NCI-H1092 treated with DMSO at 0.1 percent for 48 hours (cell line): ENCODE measurements around the gene CHMP4A.
"Not testable (repeated sequence)": the region's sequence is repeated elsewhere in the genome, so short reads cannot be mapped to it uniquely, and the experiment has no call there.

Experiments
- DNase-seq: peaks from one replicate; lab custom pipeline; 2025; lab: John Stamatoyannopoulos, UW

Gene CHMP4A

GRCh38 chr14:24222987-24223386, 9.7 kb upstream of the CHMP4A start:
- not testable (repeated sequence) for DNase-seq

- DNase-seq = no peak
Observed at GRCh38 chr14:24219521-24219920, 6.2 kb upstream of the CHMP4A start.

GRCh38 chr14:24219080-24219479, 5.8 kb upstream of the CHMP4A start:
- DNase-seq = no peak

DNA sequence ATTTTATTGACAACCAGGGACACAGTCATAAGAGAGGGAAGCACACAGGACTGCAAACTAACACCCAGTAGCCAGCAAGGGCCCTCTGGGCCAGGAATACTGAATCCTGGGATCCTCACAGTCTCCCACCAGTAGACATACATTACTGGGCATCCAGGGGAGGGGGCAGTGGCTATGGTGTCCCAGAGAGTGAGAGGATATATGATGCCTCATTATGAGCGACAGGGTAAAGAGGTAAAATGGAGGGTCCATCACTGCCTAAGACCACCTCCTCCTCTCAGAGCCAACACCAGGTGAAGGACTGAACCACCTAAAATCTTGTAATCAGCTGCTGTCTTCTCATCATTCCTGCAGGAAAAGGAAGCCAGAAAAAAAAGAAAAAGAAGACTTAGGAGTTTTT, 3.6 kb upstream of the CHMP4A start:
- DNase-seq = not testable (repeated sequence)

GRCh38 chr14:24216345-24216699, 3.0 kb upstream of the CHMP4A start:
- no peak for DNase-seq

- DNase-seq = peak; percentile 92
Observed at GRCh38 chr14:24215495-24216344, 2.4 kb upstream of the CHMP4A start, which contains the start of gene MDP1. Gene MDP1, minus strand, starts transcription at chr14:24216066. Its CDS starts 111 bp downstream, at chr14:24215955.

GRCh38 chr14:24213866-24214662, 776 bp upstream of the CHMP4A start:
- DNase-seq = no peak

DNA sequence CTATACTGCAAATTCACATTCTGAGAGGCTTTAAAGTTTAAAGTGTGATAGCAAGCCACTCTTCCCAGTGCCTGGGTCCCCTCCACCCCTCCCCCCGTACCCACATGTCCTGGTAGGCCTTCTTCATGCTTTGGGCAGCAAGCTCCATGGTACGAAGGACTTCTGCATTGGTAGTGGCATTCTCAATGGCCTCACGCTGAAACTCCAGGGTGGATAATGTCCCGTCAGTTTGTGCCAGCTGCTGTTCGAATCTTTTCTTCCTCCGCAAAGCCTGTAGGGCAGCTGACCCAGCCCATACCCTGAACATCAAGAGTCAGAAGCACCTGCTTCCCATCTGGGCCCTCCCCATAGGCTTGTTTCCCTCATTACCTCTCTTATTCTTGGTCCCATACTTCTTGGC, 2.0 kb downstream of the CHMP4A start:
- DNase-seq = no peak

DNA sequence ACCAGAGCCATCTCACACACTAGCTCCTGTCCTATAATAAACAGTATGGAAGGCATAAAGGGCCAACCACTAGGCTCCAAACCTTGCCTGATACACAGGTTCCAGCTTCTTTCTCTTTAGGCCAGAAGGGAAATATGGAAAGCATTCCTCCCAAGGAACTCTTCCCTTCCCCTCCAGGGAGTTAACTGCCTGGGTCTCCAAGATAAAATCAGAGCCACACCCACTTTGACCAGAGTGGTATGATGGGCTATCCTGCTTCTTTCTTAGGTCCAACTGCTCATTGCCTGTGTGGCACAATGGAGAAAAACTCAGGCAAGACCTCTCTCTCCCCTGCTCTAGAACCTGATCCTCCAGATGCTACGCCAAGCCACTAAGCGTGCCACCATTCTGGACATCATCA, 5.7 kb downstream of the CHMP4A start:
- DNase-seq = no peak

- no peak for DNase-seq
Observed at GRCh38 chr14:24207104-24207551, 6.2 kb downstream of the CHMP4A start.

- no peak for DNase-seq
Observed at GRCh38 chr14:24206260-24207103, 6.8 kb downstream of the CHMP4A start.

GRCh38 chr14:24204163-24205146, 8.8 kb downstream of the CHMP4A start:
- no peak for DNase-seq

- not testable (repeated sequence) for DNase-seq
Observed at GRCh38 chr14:24203249-24203886, 9.9 kb downstream of the CHMP4A start.

DNA sequence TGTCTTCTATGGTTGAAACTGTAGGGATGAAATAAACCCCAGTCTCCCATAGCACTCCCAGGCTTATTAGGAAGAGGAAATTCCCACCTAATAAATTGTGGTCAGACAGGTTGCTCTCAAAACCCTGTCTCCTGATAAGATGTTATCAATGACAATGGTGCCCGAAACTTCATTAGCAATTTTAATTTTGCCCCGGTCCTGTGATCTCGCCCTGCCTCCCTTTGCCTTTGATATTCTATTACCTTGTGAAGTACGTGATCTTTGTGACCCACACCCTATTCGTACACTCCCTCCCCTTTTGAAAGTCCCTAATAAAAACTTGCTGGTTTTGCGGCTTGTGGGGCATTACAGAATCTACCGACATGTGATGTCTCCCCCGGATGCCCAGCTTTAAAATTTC, 10.8 kb downstream of the CHMP4A start:
- DNase-seq = not testable (repeated sequence)

DNA sequence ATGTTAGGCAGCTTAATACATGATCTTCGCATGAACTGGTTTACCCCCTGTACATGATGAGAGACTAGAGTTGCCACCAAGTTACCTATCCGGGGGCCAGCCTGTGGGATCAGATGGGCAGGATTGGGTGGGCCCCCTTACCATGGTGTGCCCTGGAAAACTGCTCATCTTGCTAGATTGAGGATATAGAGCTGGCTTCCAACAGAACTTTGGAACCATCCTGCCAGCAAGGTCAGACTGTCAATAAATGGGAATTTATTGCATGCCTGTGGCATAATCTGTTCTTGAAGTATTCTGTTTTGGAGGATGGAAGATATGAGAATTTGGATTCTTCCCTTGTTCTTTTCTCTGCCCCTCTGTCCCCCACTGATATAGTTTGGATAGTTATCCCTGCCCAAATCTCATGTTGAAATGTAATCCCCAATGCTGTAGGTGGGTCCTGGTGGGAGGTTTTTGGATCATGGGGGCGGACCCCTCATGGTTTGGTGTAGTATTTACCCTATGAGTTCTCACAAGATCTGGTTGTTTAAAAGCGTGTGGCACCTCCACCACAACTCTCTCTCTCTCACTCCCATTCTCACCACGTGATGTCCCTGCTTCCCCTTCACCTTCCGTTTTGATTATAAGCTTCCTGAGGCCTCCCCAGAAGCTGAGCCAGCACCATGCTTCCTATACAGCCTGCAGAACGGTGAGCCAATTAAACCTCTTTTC, 14.3 kb downstream of the CHMP4A start:
- no peak for DNase-seq

- no peak for DNase-seq
Observed at GRCh38 chr14:24197056-24197450, 16.2 kb downstream of the CHMP4A start.

DNA sequence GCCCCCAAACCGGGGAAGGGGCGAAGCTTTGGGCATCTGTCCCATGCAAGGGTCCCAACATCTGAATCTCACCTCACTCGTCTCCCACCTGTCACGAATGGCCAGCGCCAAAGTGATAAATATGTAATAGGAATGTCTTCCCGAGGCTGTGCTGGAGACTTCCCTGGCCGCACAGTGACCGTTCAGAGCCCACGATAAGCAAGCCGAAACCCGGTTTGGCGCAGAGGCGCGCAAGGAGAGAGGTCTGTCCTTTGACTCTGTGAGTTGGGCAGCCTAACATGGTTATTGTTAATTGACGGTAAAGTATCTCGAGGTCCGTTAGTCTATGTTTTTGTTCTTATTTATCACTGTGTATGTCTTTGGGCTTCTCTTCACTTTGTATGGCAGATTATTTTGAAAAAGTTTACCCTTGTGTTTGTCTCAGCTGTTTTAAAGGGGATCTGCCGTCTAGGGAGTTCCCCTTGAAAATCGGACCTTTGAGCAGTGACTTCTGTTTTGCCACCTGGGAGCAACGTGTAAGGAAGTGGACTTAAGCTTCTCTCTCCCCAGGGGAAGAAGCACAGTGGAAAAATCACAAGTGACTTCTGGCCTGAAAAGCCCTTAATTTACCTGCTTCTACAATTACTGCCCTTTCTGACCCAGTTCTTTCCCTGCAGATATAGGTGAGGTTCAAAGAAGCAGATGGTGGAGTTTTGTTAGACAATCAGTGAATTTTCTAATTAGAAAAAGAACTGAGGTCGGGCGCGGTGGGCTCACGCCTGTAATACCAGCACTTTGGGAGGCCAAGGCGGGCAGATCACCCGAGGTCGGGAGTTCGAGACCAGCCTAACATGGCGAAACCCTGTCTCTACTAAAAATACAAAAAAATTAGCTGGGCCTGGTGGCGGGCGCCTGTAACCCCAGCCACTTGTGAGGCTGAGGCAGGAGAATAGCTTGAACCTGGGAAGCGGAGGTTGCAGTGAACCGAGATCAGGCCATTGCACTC, 16.9 kb downstream of the CHMP4A start:
- peak; percentile 64 for DNase-seq
